Measurements from ENCODE around the gene VPS13D.

VPS13D gene

GRCh38 chr1:12417389-12417788 lies 187.6 kb downstream of the VPS13D start:
- no peak overlapping the region for H3K4me3 ChIP-seq (ENCODE audit: low read depth, low read length)

DNA sequence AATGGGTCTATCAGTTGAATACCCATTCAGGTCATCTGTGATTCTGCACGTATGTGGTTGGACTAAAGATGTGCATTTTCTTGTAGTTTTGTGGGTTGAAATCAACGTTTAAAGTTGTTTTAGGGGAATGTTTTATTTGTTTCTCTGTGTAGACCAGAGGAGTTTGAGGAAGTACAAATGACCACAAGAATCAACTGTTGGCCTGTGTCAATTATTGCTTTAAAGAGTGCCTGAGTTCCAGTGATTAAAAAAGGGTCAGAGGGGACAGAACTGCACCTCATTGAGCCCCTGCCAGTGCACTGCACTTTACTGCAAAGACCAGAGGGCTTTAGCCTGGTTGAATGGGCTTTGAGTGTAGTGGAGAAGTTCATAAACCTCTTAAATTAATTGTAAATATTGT lies 190.3 kb downstream of the VPS13D start:
- H3K4me3 ChIP-seq (ENCODE audit: low read depth, low read length): no peak overlapping the region

GRCh38 chr1:12422488-12422887 lies 192.7 kb downstream of the VPS13D start:
- H3K4me3 ChIP-seq (ENCODE audit: low read depth, low read length): no peak overlapping the region

DNA sequence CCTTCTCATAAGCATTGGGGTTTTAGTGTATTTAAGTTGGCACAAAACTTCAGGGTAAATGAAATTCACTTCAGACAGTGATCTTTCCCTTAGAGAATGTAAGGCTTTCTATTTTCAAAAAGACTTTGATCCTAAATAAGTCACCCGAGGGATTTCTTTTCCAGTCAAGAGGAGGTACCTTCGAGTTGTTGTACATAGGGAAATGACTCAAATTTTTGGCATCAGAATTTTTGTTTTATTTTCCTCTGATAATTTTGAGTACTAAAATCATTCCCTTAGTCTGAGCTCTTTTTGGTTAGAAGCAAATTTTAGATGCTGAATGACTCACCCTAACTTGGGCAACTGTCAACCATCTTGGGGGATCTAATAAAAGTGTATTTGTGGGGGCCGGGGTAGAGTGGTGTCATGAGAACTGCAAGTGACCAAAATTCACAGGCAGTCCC lies 194.3 kb downstream of the VPS13D start:
- no peak overlapping the region for H3K4me3 ChIP-seq (ENCODE audit: low read depth, low read length)

- no peak overlapping the region for H3K4me3 ChIP-seq (ENCODE audit: low read depth, low read length)
These were observed 195.0 kb downstream of the VPS13D start for GRCh38 chr1:12424793-12425192.

DNA sequence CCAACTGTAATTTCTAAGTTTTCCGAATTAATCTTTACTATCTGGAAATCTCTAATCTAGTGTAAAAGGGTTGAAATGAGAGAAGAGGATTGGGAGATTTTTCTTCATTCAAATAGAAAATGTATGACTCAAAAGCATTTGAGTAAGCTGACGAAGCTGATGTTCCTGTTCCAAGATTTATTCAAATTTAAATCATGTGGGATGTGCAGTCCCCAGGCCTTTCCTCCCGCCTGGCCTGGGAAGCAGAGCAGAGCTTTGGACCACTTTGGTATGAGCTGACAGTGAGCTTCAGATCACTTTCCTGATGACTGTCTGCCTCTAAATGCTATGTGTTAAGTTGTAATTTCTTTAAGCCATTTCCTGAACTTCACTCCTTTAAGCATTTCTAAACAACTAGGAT lies 196.2 kb downstream of the VPS13D start:
- no peak overlapping the region for H3K4me3 ChIP-seq (ENCODE audit: low read depth, low read length)

DNA sequence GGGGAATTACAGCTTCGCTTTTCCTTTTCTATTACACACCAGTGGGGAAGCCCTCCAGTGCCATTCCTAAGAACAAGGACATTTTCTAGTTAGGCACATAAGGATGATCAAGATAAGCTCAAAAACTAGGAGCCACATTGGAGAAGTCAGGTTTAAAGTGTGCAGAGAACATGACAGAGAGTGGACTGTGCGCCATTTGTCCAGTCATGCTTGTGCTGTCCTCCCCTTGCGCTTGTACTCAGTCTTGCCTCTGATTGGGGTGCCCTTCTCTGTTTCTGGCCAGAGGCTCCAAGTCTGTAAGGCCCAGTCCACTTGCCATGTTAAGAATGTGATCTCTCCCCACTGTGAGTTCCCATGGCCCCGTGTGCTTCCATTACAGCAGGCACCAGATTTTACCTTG lies 198.5 kb downstream of the VPS13D start:
- no peak overlapping the region for H3K4me3 ChIP-seq (ENCODE audit: low read depth, low read length)

- H3K4me3 ChIP-seq (ENCODE audit: low read depth, low read length): no peak overlapping the region
These were observed 200.7 kb downstream of the VPS13D start for GRCh38 chr1:12430525-12430924.

- no peak overlapping the region for H3K4me3 ChIP-seq (ENCODE audit: low read depth, low read length)
These were observed 203.1 kb downstream of the VPS13D start for GRCh38 chr1:12432897-12433296.

GRCh38 chr1:12433323-12434053 lies 203.7 kb downstream of the VPS13D start:
- no peak overlapping the region for H3K4me3 ChIP-seq (ENCODE audit: low read depth, low read length)

DNA sequence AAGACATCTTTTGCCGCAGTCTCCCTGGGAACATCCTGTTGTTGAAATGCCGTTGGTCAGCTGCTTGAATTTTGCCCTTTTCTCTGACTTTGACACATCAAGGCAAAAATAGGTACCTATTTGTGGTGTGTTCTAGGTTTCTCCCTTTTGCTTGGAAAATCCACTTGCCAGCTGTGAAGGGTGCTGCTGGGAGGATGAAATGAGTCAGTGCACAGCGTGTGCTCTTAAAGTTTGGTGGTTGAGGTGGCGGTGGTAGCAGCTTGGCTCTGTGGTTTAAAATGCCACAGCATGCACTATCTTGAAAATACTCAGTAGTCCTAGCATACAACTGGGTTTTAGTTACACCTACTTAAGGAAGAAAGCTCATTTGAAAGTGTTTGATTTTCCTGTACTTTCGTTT lies 204.3 kb downstream of the VPS13D start:
- no peak overlapping the region for H3K4me3 ChIP-seq (ENCODE audit: low read depth, low read length)

DNA sequence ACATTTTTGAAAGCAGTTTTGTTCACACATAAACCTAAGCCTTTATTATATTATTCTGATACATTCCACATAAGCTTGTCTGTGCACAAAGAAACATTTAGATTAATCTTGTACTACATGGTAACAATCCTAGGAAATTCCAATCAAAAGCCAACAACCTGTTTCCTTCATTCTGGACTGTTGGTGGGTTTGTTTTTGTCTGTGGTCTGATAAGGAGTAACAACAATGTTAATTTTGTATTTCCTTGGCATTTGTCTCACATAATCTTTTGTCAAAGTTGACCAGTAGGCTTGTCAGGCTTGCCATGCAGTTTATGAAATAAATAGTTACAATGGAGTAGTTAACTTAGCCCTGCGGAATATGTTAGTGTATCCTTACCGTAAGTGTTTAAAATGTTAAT lies 204.9 kb downstream of the VPS13D start:
- H3K4me3 ChIP-seq (ENCODE audit: low read depth, low read length): no peak overlapping the region

DNA sequence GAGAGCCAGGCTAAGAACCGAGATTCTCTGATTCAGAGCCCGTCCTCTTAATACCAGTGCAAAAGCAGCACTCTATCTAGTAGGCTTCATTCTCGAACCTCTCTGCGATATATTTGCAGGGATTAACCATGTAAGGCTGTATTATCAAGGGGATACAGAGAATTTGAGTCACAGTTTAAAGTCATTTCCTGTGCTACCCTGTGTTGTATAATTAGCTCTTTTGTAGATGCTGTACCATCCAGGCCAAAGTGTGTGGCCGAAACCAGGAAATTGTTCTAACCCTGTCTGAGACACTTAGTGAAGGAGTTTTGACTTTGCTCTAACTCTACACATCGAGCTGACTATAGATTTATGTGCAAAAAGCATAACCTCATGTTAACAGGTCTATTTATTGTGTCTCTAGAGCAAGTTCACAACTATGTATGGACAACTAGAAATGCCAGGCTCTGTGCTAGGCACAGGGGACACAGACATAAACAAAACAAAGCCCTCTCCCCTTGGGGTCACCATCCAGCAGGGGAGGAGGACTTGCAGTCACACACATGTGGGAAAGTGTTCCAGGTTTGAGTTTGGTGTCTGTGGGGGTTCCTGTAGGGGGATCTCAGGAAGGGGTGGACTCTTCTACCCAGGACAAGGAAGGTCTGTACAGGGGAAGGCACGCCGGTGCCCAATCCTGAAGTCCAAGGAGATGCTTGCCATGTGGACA lies 206.0 kb downstream of the VPS13D start:
- H3K4me3 ChIP-seq (ENCODE audit: low read depth, low read length): no peak overlapping the region

- H3K4me3 ChIP-seq (ENCODE audit: low read depth, low read length): no peak overlapping the region
These were observed 206.5 kb downstream of the VPS13D start for GRCh38 chr1:12436345-12436658.

DNA sequence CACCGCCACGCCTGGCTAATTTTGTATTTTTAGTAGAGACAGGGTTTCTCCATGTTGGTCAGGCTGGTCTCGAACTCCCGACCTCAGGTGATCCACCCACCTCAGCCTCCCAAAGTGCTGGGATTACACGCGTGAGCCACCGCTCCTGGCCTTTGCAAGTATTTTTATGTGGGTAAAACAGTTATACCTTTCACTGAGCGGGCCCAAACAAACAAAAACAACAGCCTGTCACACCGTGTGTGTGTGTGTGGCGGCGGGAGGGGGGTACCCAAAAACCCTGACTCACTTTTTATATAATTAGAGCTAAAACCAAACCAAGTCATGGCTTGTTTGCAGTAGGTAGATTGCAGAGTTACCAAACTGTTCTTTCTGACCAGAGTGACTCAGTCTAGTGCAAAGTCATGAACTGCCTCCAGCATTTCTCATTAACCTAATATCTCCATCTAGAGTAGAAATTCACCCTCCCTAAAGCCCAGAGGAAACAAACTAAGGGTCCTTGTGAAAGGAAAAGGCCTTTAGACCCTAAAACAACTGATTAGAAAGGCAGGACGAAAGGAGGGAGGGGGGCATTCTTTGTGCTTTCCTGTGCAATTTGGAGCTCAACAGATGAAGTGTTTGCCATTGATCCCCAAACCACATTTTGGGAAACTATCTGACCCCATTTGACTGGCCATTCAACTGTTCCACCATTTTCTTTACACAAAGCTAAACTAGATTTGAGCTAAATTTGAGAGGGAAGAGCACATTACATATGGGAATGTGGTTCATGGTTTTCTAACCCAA lies 207.2 kb downstream of the VPS13D start:
- no peak overlapping the region for H3K4me3 ChIP-seq (ENCODE audit: low read depth, low read length)

DNA sequence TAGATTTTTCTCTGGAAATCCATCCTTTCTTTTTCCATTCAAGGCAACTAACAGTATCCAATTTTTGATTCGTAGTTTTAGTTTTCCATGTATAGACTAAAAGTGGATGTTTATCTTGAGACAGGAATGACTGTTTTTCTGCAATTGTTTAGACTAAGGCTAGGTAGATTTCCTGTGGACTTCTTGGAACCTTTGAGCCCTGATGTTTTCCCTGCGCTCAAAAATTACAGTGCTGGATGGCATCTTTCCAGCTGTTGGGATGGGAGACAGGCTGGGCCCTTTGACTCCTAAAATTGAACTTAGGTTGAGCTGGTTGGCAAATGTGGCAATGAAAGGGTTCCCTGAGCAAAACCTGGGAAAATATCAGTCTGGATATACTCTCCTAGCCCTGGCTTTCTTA lies 207.8 kb downstream of the VPS13D start:
- H3K4me3 ChIP-seq (ENCODE audit: low read depth, low read length): no peak overlapping the region

GRCh38 chr1:12438349-12438924 lies 208.6 kb downstream of the VPS13D start:
- H3K4me3 ChIP-seq (ENCODE audit: low read depth, low read length): no peak overlapping the region

GRCh38 chr1:12439073-12439472 lies 209.2 kb downstream of the VPS13D start:
- no peak overlapping the region for H3K4me3 ChIP-seq (ENCODE audit: low read depth, low read length)

DNA sequence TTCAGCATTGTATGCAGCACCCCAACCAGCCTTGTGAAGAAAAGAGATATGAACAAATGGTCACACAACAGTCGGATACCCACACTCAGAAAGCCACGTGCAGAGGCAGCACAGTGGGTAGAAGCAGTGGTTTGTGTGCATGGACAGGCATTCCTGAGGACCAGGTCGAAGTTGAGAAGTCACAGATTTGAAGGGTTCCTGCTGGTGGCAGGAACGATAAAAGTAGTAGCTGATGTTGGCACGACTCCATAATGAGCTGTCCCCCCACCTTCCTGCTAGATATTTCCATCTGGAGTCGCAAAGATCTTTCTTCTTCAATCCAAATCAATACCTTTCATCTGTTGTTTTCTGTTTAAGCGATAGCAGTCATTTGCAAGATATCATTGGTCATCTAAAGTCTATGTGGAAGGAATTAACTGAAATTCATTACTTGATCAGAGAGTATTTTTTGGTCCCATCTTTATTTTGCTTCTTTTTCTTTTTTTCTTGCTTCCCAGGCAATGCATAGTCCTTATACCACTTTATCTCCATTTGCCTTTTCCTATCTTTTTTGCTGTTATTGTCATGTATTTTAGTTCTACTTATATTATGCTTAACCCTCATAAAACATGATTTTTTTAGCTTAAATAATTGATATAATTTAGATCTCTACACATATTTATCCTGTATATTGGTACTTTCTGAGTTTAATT lies 211.7 kb downstream of the VPS13D start:
- no peak overlapping the region for H3K4me3 ChIP-seq (ENCODE audit: low read depth, low read length)

- H3K4me3 ChIP-seq (ENCODE audit: low read depth, low read length): no peak overlapping the region
These were observed 212.4 kb downstream of the VPS13D start for GRCh38 chr1:12442217-12442616.

DNA sequence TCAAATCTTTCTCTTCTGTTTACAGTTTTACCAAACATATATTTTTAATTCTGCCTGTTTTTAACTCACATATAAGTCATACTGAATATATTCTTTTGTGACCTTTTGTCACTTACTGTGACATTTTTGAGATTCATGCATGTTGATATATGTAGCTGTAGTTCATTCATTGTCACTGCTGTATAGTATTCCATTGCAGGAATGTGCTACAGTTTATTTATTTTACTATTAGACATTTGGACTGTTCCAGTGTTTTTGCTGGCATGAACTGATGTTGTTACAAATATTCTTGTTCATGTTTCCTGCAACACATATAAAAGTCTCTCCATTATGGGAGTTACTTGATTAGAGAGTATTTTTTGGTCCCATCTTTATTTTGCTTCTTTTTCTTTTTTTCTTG lies 213.3 kb downstream of the VPS13D start:
- no peak overlapping the region for H3K4me3 ChIP-seq (ENCODE audit: low read depth, low read length)
